SK-N-SH (cell line): ENCODE data around the gene TBKBP1. TPM values are rescaled to one million over a fixed set of nuclear protein-coding genes. Genes with fewer than 3 reads are reported as not detected.

Experiments used
- CTCF ChIA-PET: fragments of 300-600, 350-600 bp; formaldehyde crosslinking; extraction: SDS; loops from one replicate; lab custom pipeline; 2021; lab: Yijun Ruan, JAX
- POLR2A ChIA-PET: fragments of 350-600 bp; sonication (Branson Sonifier 250); formaldehyde crosslinking; extraction: SDS; loops from one replicate; lab custom pipeline; 2020; ENCODE audit warnings: antibody characterized with exemption, inconsistent platforms; lab: Yijun Ruan, JAX
- DNase-seq: peaks from one replicate; pipeline ENCODE4 v3.0.0; 2012
- H2AFZ ChIP-seq: fragments of 200-600 bp; sonication (generic); 2 replicates; pipeline ENCODE4 v1.8.1; 2016; ENCODE audit warnings: antibody characterized with exemption, mild to moderate bottlenecking, low read depth
- H3F3A ChIP-seq: fragments of 200-600 bp; sonication (generic); replicated peaks from 2 replicates; pipeline ENCODE3; 2016; ENCODE audit warnings: antibody characterized with exemption, mild to moderate bottlenecking; ENCODE audit not compliant: insufficient read depth
- H3K27ac ChIP-seq, 2 experiments: fragments of 200-500 bp in 1 of 2; fragments of 200-600 bp in 1 of 2; sonication (Bioruptor generic) in 1 of 2; sonication (generic), shearing (Covaris generic) in 1 of 2; 2 replicates each; pipeline versions ENCODE4 v1.5.1 to v1.6.1; 2014 to 2016; ENCODE audit warnings: low read depth in 2 of 2, inconsistent platforms in 1 of 2, low read length in 1 of 2, mild to moderate bottlenecking in 1 of 2, mixed read lengths in 1 of 2
- H3K27me3 ChIP-seq: fragments of 200-600 bp; sonication (generic), shearing (Covaris generic); 2 replicates; pipeline ENCODE4 v1.6.1; 2016; ENCODE audit warnings: mixed run types; ENCODE audit not compliant: insufficient read depth
- H3K36me3 ChIP-seq, 2 experiments: fragments of 200-500 bp in 1 of 2; fragments of 200-600 bp in 1 of 2; sonication (Bioruptor generic) in 1 of 2; sonication (generic) in 1 of 2; replicated peaks in 1 of 2; 2 replicates each; pipeline versions ENCODE3 to v1.5.1; 2014 to 2016; ENCODE audit warnings: low read length in 1 of 2, mild to moderate bottlenecking in 1 of 2; ENCODE audit not compliant: insufficient read depth in 2 of 2, control insufficient read depth in 1 of 2
- H3K4me1 ChIP-seq, 2 experiments: fragments of 200-500 bp in 1 of 2; fragments of 200-600 bp in 1 of 2; sonication (Bioruptor generic) in 1 of 2; sonication (generic), shearing (Covaris generic) in 1 of 2; 2 replicates each; pipeline versions ENCODE4 v1.5.1 to v1.6.1; 2014 to 2016; ENCODE audit warnings: low read depth in 1 of 2, low read length in 1 of 2, mixed run types in 1 of 2; ENCODE audit not compliant: insufficient read depth in 2 of 2, control insufficient read depth in 1 of 2
- H3K4me2 ChIP-seq: fragments of 200-600 bp; sonication (generic), shearing (Covaris generic); 2 replicates; pipeline ENCODE4 v1.6.1; 2017; ENCODE audit warnings: mixed run types
- H3K4me3 ChIP-seq, 2 experiments: fragments of 200-500 bp in 1 of 2; fragments of 200-600 bp in 1 of 2; sonication (Bioruptor generic) in 1 of 2; sonication (generic), shearing (Covaris generic) in 1 of 2; 2 replicates each; pipeline versions ENCODE4 v1.5.1 to v1.8.1; 2014 to 2016; ENCODE audit warnings: low read depth in 2 of 2, inconsistent platforms in 1 of 2, low read length in 1 of 2, mild to moderate bottlenecking in 1 of 2, mixed read lengths in 1 of 2, moderate library complexity in 1 of 2
- H3K79me2 ChIP-seq: fragments of 200-600 bp; sonication (generic); 2 replicates; pipeline ENCODE4 v1.8.1; 2017; ENCODE audit warnings: mild to moderate bottlenecking; ENCODE audit not compliant: insufficient read depth
- H3K9ac ChIP-seq: fragments of 200-600 bp; sonication (generic); 2 replicates; pipeline ENCODE4 v1.6.1; 2017; ENCODE audit warnings: mixed run types
- H3K9me2 ChIP-seq: fragments of 200-600 bp; sonication (generic); 2 replicates; pipeline ENCODE4 v1.6.1; 2017; ENCODE audit warnings: mixed run types
- H3K9me3 ChIP-seq: fragments of 200-600 bp; sonication (generic); 2 replicates; pipeline ENCODE4 v1.6.1; 2017; ENCODE audit warnings: mixed run types, mild to moderate bottlenecking, moderate library complexity
- H4K20me1 ChIP-seq: fragments of 200-600 bp; sonication (generic); 2 replicates; pipeline ENCODE4 v1.6.1; 2017; ENCODE audit warnings: mild to moderate bottlenecking, mixed run types; ENCODE audit not compliant: insufficient read depth
- EP300 ChIP-seq, 2 experiments: IDR thresholded peaks; 2 replicates each; pipeline versions ENCODE4 v1.4.0 to v1.6.1; 2012; ENCODE audit warnings: borderline replicate concordance in 1 of 2, low read depth in 1 of 2, low read length in 1 of 2
- FOXJ3 ChIP-seq: sonication (generic); formaldehyde crosslinking; IDR thresholded peaks from 2 replicates; pipeline ENCODE4 v1.5.1; 2020; ENCODE audit warnings: mild to moderate bottlenecking, missing genetic modification reagents
- FOXM1 ChIP-seq: IDR thresholded peaks from 2 replicates; pipeline ENCODE4 v1.4.0; 2012; ENCODE audit warnings: low read depth, mild to moderate bottlenecking
- JUND ChIP-seq: IDR thresholded peaks from 2 replicates; pipeline ENCODE4 v1.4.0; 2012
- NRF1 ChIP-seq: IDR thresholded peaks from 2 replicates; pipeline ENCODE4 v1.6.1; 2012; ENCODE audit warnings: low read depth, mild to moderate bottlenecking, low read length
- RAD21 ChIP-seq: IDR thresholded peaks from 2 replicates; pipeline ENCODE4 v1.6.1; 2012; ENCODE audit warnings: mild to moderate bottlenecking, low read length
- RFX5 ChIP-seq: IDR thresholded peaks from 2 replicates; pipeline ENCODE4 v1.6.1; 2012; ENCODE audit warnings: mild to moderate bottlenecking, improper control_type of control experiment, low read length
- RXRA ChIP-seq: IDR thresholded peaks from 2 replicates; pipeline ENCODE4 v1.4.0; 2012; ENCODE audit warnings: low read depth, mild to moderate bottlenecking, borderline replicate concordance
- SIN3A ChIP-seq: IDR thresholded peaks from 2 replicates; pipeline ENCODE4 v1.6.1; 2012; ENCODE audit warnings: low read depth, mild to moderate bottlenecking, low read length, moderate library complexity, borderline replicate concordance
- TAF1 ChIP-seq: IDR thresholded peaks from 2 replicates; pipeline ENCODE4 v1.6.1; 2012; ENCODE audit warnings: low read depth, mild to moderate bottlenecking, low read length, moderate library complexity, borderline replicate concordance
- TEAD4 ChIP-seq: IDR thresholded peaks from 2 replicates; pipeline ENCODE4 v1.4.0; 2012; ENCODE audit warnings: mild to moderate bottlenecking, borderline replicate concordance; ENCODE audit not compliant: insufficient read depth
- WGBS: methylation state at CpG from one replicate; pipeline ENCODE4 v1.1.6; 2017; ENCODE audit warnings: low lambda C conversion rate; 5-methylcytosine and 5-hydroxymethylcytosine counted together
- polyA plus RNA-seq, 3 experiments: library from polyadenylated mRNA; depleted of rRNA; stranded (reverse); fragments of >200 nt; gene quantifications; 2 replicates each; pipeline ENCODE4 v1.2.3, GENCODE V29; 2012
- TF ChIP-seq, protein P1 (sequence below): IDR thresholded peaks from 2 replicates; pipeline ENCODE4; 2012
- TF ChIP-seq, protein P2 (sequence below): fragments of 150-350 bp; IDR thresholded peaks from 2 replicates; pipeline ENCODE4 v1.6.1; 2017; ENCODE audit warnings: antibody characterized with exemption, low read length, low read depth, borderline replicate concordance
- TF ChIP-seq, protein P3 (sequence below): IDR thresholded peaks from 2 replicates; pipeline ENCODE4 v1.4.0; 2012; ENCODE audit warnings: low read depth
- TF ChIP-seq, protein P4 (sequence below): fragments of 150-350 bp; IDR thresholded peaks from 2 replicates; pipeline ENCODE4 v1.6.1; 2016; ENCODE audit warnings: mild to moderate bottlenecking, low read depth, low read length

Gene TBKBP1
- polyA plus RNA-seq, 1 of the 3 experiments (the other 2 are of a cell fraction), result 14.4 TPM

GRCh38 chr17:47728214-47728877 lies 34.4 kb downstream of the TBKBP1 start (continued):
- TF ChIP-seq, protein P1, sequence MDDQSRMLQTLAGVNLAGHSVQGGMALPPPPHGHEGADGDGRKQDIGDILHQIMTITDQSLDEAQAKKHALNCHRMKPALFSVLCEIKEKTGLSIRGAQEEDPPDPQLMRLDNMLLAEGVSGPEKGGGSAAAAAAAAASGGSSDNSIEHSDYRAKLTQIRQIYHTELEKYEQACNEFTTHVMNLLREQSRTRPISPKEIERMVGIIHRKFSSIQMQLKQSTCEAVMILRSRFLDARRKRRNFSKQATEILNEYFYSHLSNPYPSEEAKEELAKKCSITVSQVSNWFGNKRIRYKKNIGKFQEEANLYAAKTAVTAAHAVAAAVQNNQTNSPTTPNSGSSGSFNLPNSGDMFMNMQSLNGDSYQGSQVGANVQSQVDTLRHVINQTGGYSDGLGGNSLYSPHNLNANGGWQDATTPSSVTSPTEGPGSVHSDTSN, result no peak
- TF ChIP-seq EP300 (IDR thresholded peaks at IDR 0.05; ENCODE audit: borderline replicate concordance in 1 of 2, low read depth in 1 of 2, low read length in 1 of 2) (no peak), JUND (no peak)
- TF ChIP-seq, all 33 proteins: peak for 0

- ChIA-PET CTCF (interaction anchor here (1.1 to 9.9 kb wide), 3 partner anchors 15 to 30 kb away, joined by 3 to 109 read pairs (median 56); no protein-coding TSS in a partner anchor), POLR2A (no interaction called here)
- Histone ChIP-seq H2AFZ (no peak overlapping the region), H3K79me2 (no peaks in the 10 kb centered on the region), H3F3A (peaks cover 6% of the 10 kb centered on the region), H3K4me3 (no peak overlapping the region), H4K20me1 (0 out of 2 replicates have a peak, but pooled peaks cover 6% of the 10 kb centered on the region), H3K4me2 (no peak overlapping the region), H3K27me3 (peaks cover 80% of the 10 kb centered on the region), H3K9ac (no peak overlapping the region), H3K9me3 (no peaks in the 10 kb centered on the region), H3K9me2 (no peaks in the 10 kb centered on the region), H3K36me3 (no peaks in the 10 kb centered on the region), H3K4me1 (peaks cover 0 to 33% of the 10 kb centered on the region in 2 experiments; a peak in 1 of 4 replicates), H3K27ac (no peak overlapping the region)
- 46% methylated on average over 6 of the region's 8 CpGs for WGBS
- TF ChIP-seq TEAD4 (no peak), TAF1 (no peak), RXRA (no peak), FOXJ3 (CRISPR knock-in tag) (no peak), SIN3A (no peak), EP300 (IDR thresholded peaks at IDR 0.05; ENCODE audit: borderline replicate concordance in 1 of 2, low read depth in 1 of 2, low read length in 1 of 2) (no peak), RFX5 (no peak), FOXM1 (no peak), RAD21 (no peak), NRF1 (no peak)
- TF ChIP-seq, protein P2, sequence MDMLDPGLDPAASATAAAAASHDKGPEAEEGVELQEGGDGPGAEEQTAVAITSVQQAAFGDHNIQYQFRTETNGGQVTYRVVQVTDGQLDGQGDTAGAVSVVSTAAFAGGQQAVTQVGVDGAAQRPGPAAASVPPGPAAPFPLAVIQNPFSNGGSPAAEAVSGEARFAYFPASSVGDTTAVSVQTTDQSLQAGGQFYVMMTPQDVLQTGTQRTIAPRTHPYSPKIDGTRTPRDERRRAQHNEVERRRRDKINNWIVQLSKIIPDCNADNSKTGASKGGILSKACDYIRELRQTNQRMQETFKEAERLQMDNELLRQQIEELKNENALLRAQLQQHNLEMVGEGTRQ, result no peak
- TF ChIP-seq, protein P3, sequence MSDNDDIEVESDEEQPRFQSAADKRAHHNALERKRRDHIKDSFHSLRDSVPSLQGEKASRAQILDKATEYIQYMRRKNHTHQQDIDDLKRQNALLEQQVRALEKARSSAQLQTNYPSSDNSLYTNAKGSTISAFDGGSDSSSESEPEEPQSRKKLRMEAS, result no peak
- TF ChIP-seq, protein P1, result no peak
- TF ChIP-seq, protein P4, sequence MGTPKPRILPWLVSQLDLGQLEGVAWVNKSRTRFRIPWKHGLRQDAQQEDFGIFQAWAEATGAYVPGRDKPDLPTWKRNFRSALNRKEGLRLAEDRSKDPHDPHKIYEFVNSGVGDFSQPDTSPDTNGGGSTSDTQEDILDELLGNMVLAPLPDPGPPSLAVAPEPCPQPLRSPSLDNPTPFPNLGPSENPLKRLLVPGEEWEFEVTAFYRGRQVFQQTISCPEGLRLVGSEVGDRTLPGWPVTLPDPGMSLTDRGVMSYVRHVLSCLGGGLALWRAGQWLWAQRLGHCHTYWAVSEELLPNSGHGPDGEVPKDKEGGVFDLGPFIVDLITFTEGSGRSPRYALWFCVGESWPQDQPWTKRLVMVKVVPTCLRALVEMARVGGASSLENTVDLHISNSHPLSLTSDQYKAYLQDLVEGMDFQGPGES, result no peak
- no peak for DNase-seq
Measured at GRCh38 chr17:47729476-47729875, 35.5 kb downstream of the TBKBP1 start.
